Ovary (tissue), 9 donors: ENCODE data around the gene PER1. TPM values are rescaled to one million over a fixed set of nuclear protein-coding genes. Genes with fewer than 3 reads are reported as not detected.
A peak's percentile ranks its signal among the peaks of the same experiment; 100 is the strongest.

Experiments
- DNase-seq, 5 donors: peaks; one replicate each; pipeline ENCODE4 v3.0.0-alpha.2; 2019 to 2020
- H3K27ac ChIP-seq, 2 donors: fragments of 200-600 bp; one replicate each; pipeline versions ENCODE4 v1.5.1 to v1.8.0; 2019 to 2022
- H3K27me3 ChIP-seq: fragments of 200-600 bp; one replicate; pipeline ENCODE4 v1.8.0; 2022
- H3K36me3 ChIP-seq: fragments of 200-600 bp; sonication (generic); one replicate; pipeline ENCODE4 v1.5.1; 2019
- H3K4me1 ChIP-seq: one replicate; pipeline ENCODE4 v1.8.1; 2013; ENCODE audit warnings: mild to moderate bottlenecking, moderate library complexity; ENCODE audit not compliant: insufficient read depth
- H3K4me3 ChIP-seq: fragments of 200-600 bp; sonication (generic); one replicate; pipeline ENCODE4 v1.5.1; 2017
- H3K9me3 ChIP-seq, 2 donors: fragments of 200-600 bp in 1 of 2; sonication (generic) in 1 of 2; one replicate each; pipeline versions ENCODE4 v1.5.1 to v1.8.1; 2013 to 2019; ENCODE audit warnings: mild to moderate bottlenecking in 1 of 2, moderate library complexity in 1 of 2
- CTCF ChIP-seq, 3 donors: fragments of 450-650 bp in 2 of 3; fragments of 200-600 bp in 1 of 3; IDR thresholded peaks; one replicate each; pipeline versions ENCODE4 v1.5.1 to v1.8.0; 2016 to 2022; ENCODE audit warnings: antibody characterized with exemption in 3 of 3, mild to moderate bottlenecking in 1 of 3
- EP300 ChIP-seq: sonication (generic); formaldehyde crosslinking; IDR thresholded peaks from one replicate; pipeline ENCODE4 v1.6.1; 2017; ENCODE audit warnings: antibody characterized with exemption
- POLR2A ChIP-seq: fragments of 450-650 bp; IDR thresholded peaks from one replicate; pipeline ENCODE4 v1.6.1; 2017; ENCODE audit warnings: antibody characterized with exemption, mild to moderate bottlenecking, moderate library complexity
- WGBS, 3 donors: extraction: QIAGEN DNeasy Blood & Tissue Kit in 1 of 3; methylation state at CpG; one replicate each; pipeline versions ENCODE4 v1.1.5 to v1.1.7; 2013 to 2017; 5-methylcytosine and 5-hydroxymethylcytosine counted together
- intact Hi-C, 4 donors: fragments of 100-400 bp; cut with DNase I; formaldehyde crosslinking; loops; one replicate each; pipeline versions ENCODE4 v1.11.0 to v1.15.1; 2022 to 2023
- polyA plus RNA-seq, 2 donors: library from polyadenylated mRNA; stranded (reverse); fragments of 200-250 nt in 1 of 2; fragments of 350-450 nt in 1 of 2; fragmentation: Illumina TruSeq in 1 of 2; extraction: RNeasy Lipid Tissue Mini Kit (QIAGEN cat#74804) in 1 of 2; gene quantifications; one replicate each; pipeline ENCODE4 v1.2.3, GENCODE V29; 2013 to 2014
- total RNA-seq, 7 donors: library from RNA; depleted of rRNA in 2 of 7; stranded (reverse); fragments of >200 nt in 2 of 7; fragmentation: NEBNext Ultra II Directional in 3 of 7; extraction: Animal tissue kit (Norgen Biotek cat#: 25700) in 3 of 7; gene quantifications; one replicate each; pipeline versions ENCODE4 v1.1.0 to v1.2.4, GENCODE V29; 2016 to 2023
- donor health status: DM: no; HTN: no; CAD: no; lungs with moderate emphysema.
- donor health status: DM: no; HTN: no; CAD: no.
- donor health status: Bipolar disorder and iron deficiency.
- donor health status: DM: yes; HTN: yes; CAD: no.
- donor health status: DM: no; HTN: no; CAD: no.
- donor health status: DM: yes; HTN: yes; CAD: no.

The PER1 gene
- total and polyA plus RNA-seq, 9 donors, result 12.8 to 394 (median 164) TPM

- 4 to 12% (median 7%) methylated on average over 23 to 55 of the region's 55 CpGs for WGBS, 3 donors
- peak in 4 of 5 donors; percentile 58 to 69 (median 66) for DNase-seq
Observed at GRCh38 chr17:8162997-8163977, 11.1 kb upstream of the PER1 start.

GRCh38 chr17:8162233-8162996 lies 10.2 kb upstream of the PER1 start, which contains the start of gene VAMP2:
Gene VAMP2, minus strand, starts transcription at chr17:8162948. Its CDS starts 69 bp downstream, at chr17:8162879.
- peak within 1 kb of the TSS; percentile 77 for H3K4me3 ChIP-seq
- WGBS, 3 donors, result 0 to 3% (median 1%) methylated on average over 13 to 75 of the region's 75 CpGs
- peak; percentile 83 to 93 (median 88) for DNase-seq

More at GRCh38 chr17:8162997-8163977, 11.1 kb upstream of the PER1 start:
- peak overlapping the region; percentile 99 to 100 for H3K27ac ChIP-seq
- no peaks in the 10 kb centered on the region for H3K27me3 ChIP-seq
- intact Hi-C loops, result loop anchor here in 2 of 4 donors (2.0 kb wide), 2 partner anchors 40 to 56 kb away; no protein-coding TSS in a partner anchor
- TF ChIP-seq EP300 (no peak), CTCF (IDR thresholded peaks at IDR 0.05) (no peak), POLR2A (no peak)
- H3K9me3 ChIP-seq, result no peaks in the 10 kb centered on the region
- no peaks in the 10 kb centered on the region for H3K36me3 ChIP-seq
- peak overlapping the region; percentile 77 for H3K4me3 ChIP-seq
- peaks cover 16% of the 10 kb centered on the region for H3K4me1 ChIP-seq

GRCh38 chr17:8161289-8162232 lies 9.4 kb upstream of the PER1 start:
- Histone ChIP-seq H3K4me3 (peak overlapping the region; percentile 77), H3K27ac (peak overlapping the region; percentile 99 to 100), H3K9me3 (no peaks in the 10 kb centered on the region), H3K4me1 (peaks cover 16% of the 10 kb centered on the region), H3K36me3 (no peaks in the 10 kb centered on the region), H3K27me3 (no peaks in the 10 kb centered on the region)
- DNase-seq, result peak in 2 of 5 donors; percentile 51 to 57
- intact Hi-C loops, result loop anchor here in 2 of 4 donors (2.0 kb wide), 3 partner anchors 23 to 57 kb away; no protein-coding TSS in a partner anchor
- 35 to 47% (median 37%) methylated on average over 19 of the region's 19 CpGs for WGBS, 3 donors
- no peak for TF ChIP-seq CTCF (IDR thresholded peaks at IDR 0.05)

More at GRCh38 chr17:8162233-8162996, 10.2 kb upstream of the PER1 start, which contains the start of gene VAMP2:
- Histone ChIP-seq H3K4me1 (peaks cover 16% of the 10 kb centered on the region), H3K9me3 (no peaks in the 10 kb centered on the region), H3K27ac (peak within 1 kb of the TSS; percentile 99 to 100), H3K27me3 (no peaks in the 10 kb centered on the region), H3K36me3 (no peaks in the 10 kb centered on the region)
- intact Hi-C loops, result loop anchor here in 2 of 4 donors (2.0 kb wide), 2 partner anchors 40 to 56 kb away; no protein-coding TSS in a partner anchor
- no peak for TF ChIP-seq EP300
- TF ChIP-seq POLR2A, result peak; percentile 95
- peak in 2 of 3 donors; percentile 17 to 23 for TF ChIP-seq CTCF (IDR thresholded peaks at IDR 0.05)
